ENCODE data around the gene PPP6R2.
A peak's percentile ranks its signal among the peaks of the same experiment; 100 is the strongest.
"Not testable (repeated sequence)": the region's sequence is repeated elsewhere in the genome, so short reads cannot be mapped to it uniquely, and the experiment has no call there.

The PPP6R2 gene

GRCh38 chr22:50399751-50400331 lies 56.7 kb downstream of the PPP6R2 start:
- peak; percentile 48 for TF ChIP-seq CTCF (conservative IDR thresholded peaks at IDR 0.05; ENCODE audit: low read length)
- H3K4me3 ChIP-seq (ENCODE audit: low read length), result no peak overlapping the region
- peak; percentile 24 for DNase-seq (ENCODE audit: low read depth)

GRCh38 chr22:50400406-50400805 lies 57.3 kb downstream of the PPP6R2 start:
- no peak overlapping the region for H3K4me3 ChIP-seq (ENCODE audit: low read length)
- TF ChIP-seq CTCF (conservative IDR thresholded peaks at IDR 0.05; ENCODE audit: low read length), result no peak

GRCh38 chr22:50400931-50401330 lies 57.8 kb downstream of the PPP6R2 start:
- TF ChIP-seq CTCF (conservative IDR thresholded peaks at IDR 0.05; ENCODE audit: low read length), result no peak
- DNase-seq (ENCODE audit: low read depth), result no peak
- no peak overlapping the region for H3K4me3 ChIP-seq (ENCODE audit: low read length)

More at GRCh38 chr22:50400406-50400805, 57.3 kb downstream of the PPP6R2 start:
- no peak for DNase-seq (ENCODE audit: low read depth)

GRCh38 chr22:50401907-50402306 lies 58.8 kb downstream of the PPP6R2 start:
- no peak for DNase-seq (ENCODE audit: low read depth)
- no peak for TF ChIP-seq CTCF (conservative IDR thresholded peaks at IDR 0.05; ENCODE audit: low read length)
- no peak overlapping the region for H3K4me3 ChIP-seq (ENCODE audit: low read length)

GRCh38 chr22:50403701-50404101 lies 60.6 kb downstream of the PPP6R2 start:
- no peak for TF ChIP-seq CTCF (conservative IDR thresholded peaks at IDR 0.05; ENCODE audit: low read length)
- DNase-seq (ENCODE audit: low read depth), result no peak
- H3K4me3 ChIP-seq (ENCODE audit: low read length), result no peak overlapping the region

GRCh38 chr22:50406416-50407170 lies 63.5 kb downstream of the PPP6R2 start:
- H3K4me3 ChIP-seq (ENCODE audit: low read length), result no peak overlapping the region
- no peak for TF ChIP-seq CTCF (conservative IDR thresholded peaks at IDR 0.05; ENCODE audit: low read length)
- no peak for DNase-seq (ENCODE audit: low read depth)

- DNase-seq (ENCODE audit: low read depth), result no peak
- no peak for TF ChIP-seq CTCF (conservative IDR thresholded peaks at IDR 0.05; ENCODE audit: low read length)
- no peak overlapping the region for H3K4me3 ChIP-seq (ENCODE audit: low read length)
These were observed 65.2 kb downstream of the PPP6R2 start for GRCh38 chr22:50408311-50408710.

- DNase-seq (ENCODE audit: low read depth); H3K4me3 ChIP-seq (ENCODE audit: low read length): not testable (repeated sequence)
These were observed 65.8 kb downstream of the PPP6R2 start for GRCh38 chr22:50408954-50409353.
